Transverse colon (tissue), 4 donors: Measurements from ENCODE around the gene CAPN15.

Source experiments
- EP300 ChIP-seq: sonication (generic); formaldehyde crosslinking; IDR thresholded peaks from one replicate; pipeline ENCODE4 v1.6.1; 2017; ENCODE audit warnings: antibody characterized with exemption, low read depth
- POLR2A ChIP-seq: fragments of 450-650 bp; IDR thresholded peaks from one replicate; pipeline ENCODE4 v1.6.1; 2016; ENCODE audit warnings: antibody characterized with exemption, mild to moderate bottlenecking, moderate library complexity
- POLR2AphosphoS5 ChIP-seq, 3 donors: sonication (generic); formaldehyde crosslinking; IDR thresholded peaks; one replicate each; pipeline ENCODE4 v1.6.1; 2016; ENCODE audit warnings: antibody characterized with exemption in 3 of 3
- TF ChIP-seq, protein P1 (sequence below), 5 experiments: fragments of 200-600 bp in 3 of 5; fragments of 450-650 bp in 2 of 5; sonication (generic) in 3 of 5; IDR thresholded peaks; 1 replicate in 2 of 5; 2 replicates in 3 of 5; pipeline ENCODE4 v1.5.1; 2016 to 2017; ENCODE audit warnings: antibody characterized with exemption in 5 of 5, inconsistent platforms in 3 of 5, mild to moderate bottlenecking in 2 of 5, moderate library complexity in 1 of 5

DNA sequence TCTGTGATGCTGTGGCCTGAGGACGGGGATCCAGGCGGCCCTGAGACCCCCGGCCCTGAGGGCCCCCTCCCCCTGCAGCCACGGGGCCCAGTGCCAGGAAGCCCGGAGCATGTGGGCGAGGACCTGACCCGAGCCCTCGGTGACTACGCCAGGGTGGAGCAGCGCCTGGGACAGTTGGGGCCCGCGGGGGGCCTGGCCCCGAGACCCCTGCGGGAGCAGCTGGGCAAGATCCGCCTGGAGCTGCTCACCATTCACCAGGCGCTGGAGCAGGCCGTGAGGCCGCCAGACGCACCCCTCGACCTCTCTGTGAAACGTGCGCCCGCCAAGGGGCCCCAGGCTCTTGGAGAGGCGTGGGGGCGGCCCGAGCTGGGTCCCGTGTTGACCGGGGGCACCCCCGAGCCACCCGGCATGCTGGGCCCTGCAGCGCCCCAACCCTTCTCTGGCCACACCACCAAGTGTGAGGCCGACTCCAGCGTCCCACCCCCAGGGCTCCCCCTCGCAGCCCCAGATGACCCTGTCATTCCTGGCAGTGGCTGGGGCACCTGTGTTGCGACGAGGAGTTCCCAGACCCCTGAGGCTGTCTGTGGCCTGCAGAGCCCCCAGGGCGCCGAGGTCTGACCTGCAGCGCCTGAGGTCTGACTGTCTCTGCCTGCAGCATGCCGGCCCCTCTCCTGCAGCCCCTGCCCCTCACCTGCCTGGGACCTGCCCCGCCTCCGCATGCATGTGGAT lies 37.3 kb downstream of the CAPN15 start:
- TF ChIP-seq, protein P1, sequence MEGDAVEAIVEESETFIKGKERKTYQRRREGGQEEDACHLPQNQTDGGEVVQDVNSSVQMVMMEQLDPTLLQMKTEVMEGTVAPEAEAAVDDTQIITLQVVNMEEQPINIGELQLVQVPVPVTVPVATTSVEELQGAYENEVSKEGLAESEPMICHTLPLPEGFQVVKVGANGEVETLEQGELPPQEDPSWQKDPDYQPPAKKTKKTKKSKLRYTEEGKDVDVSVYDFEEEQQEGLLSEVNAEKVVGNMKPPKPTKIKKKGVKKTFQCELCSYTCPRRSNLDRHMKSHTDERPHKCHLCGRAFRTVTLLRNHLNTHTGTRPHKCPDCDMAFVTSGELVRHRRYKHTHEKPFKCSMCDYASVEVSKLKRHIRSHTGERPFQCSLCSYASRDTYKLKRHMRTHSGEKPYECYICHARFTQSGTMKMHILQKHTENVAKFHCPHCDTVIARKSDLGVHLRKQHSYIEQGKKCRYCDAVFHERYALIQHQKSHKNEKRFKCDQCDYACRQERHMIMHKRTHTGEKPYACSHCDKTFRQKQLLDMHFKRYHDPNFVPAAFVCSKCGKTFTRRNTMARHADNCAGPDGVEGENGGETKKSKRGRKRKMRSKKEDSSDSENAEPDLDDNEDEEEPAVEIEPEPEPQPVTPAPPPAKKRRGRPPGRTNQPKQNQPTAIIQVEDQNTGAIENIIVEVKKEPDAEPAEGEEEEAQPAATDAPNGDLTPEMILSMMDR (IDR thresholded peaks at IDR 0.05) = no peak
- no peak for TF ChIP-seq EP300
- no peak for TF ChIP-seq POLR2A
- TF ChIP-seq POLR2AphosphoS5 (IDR thresholded peaks at IDR 0.05) = no peak
